Measurements from ENCODE around the gene TMEM45A. TPM values are rescaled to one million over a fixed set of nuclear protein-coding genes. Genes with fewer than 3 reads are reported as not detected.

Gene TMEM45A
- total and polyA plus RNA-seq, 11 donors, result 1.8 to 11.2 (median 3.1) TPM

- Histone ChIP-seq H3K27ac (no peak overlapping the region), H3K27me3 (no peaks in the 10 kb centered on the region), H3K4me3 (no peak overlapping the region), H3K4me1 (peaks cover 0 to 4% (median 0%) of the 10 kb centered on the region in 12 donors), H3K36me3 (no peaks in the 10 kb centered on the region), H3K9me3 (no peaks in the 10 kb centered on the region)
- TF ChIP-seq POLR2A (IDR thresholded peaks at IDR 0.05) (no peak), CTCF (IDR thresholded peaks at IDR 0.05) (no peak)
- ATAC-seq, result peak in 1 of 4 donors; percentile 27
- intact Hi-C loops (cut with DNase I), result no loop called here
- no peak for DNase-seq
- 70 to 78% (median 76%) methylated on average over 4 of the region's 4 CpGs for WGBS, 4 donors
These were observed 26.6 kb downstream of the TMEM45A start for GRCh38 chr3:100518983-100519382.

GRCh38 chr3:100521439-100521845, 29.0 kb downstream of the TMEM45A start:
- WGBS, 4 donors, result 81 to 88% (median 85%) methylated on average over 10 of the region's 10 CpGs

GRCh38 chr3:100522125-100522524, 29.7 kb downstream of the TMEM45A start:
- TF ChIP-seq CTCF (IDR thresholded peaks at IDR 0.05) (no peak), POLR2A (IDR thresholded peaks at IDR 0.05) (no peak)
- no peaks in the 10 kb centered on the region for H3K36me3 ChIP-seq

More at GRCh38 chr3:100521439-100521845, 29.0 kb downstream of the TMEM45A start:
- no peaks in the 10 kb centered on the region for H3K27me3 ChIP-seq
- H3K4me3 ChIP-seq, result no peak overlapping the region
- intact Hi-C loops (cut with DNase I), result no loop called here
- DNase-seq (no peak), ATAC-seq (no peak)
- no peaks in the 10 kb centered on the region for H3K36me3 ChIP-seq
- H3K9me3 ChIP-seq, result no peaks in the 10 kb centered on the region
- H3K4me1 ChIP-seq, result peaks cover 0 to 9% (median 0%) of the 10 kb centered on the region in 12 donors
- H3K27ac ChIP-seq, result no peak overlapping the region
- TF ChIP-seq CTCF (IDR thresholded peaks at IDR 0.05), result no peak
- TF ChIP-seq POLR2A (IDR thresholded peaks at IDR 0.05), result no peak

GRCh38 chr3:100523050-100523760, 30.8 kb downstream of the TMEM45A start:
- TF ChIP-seq CTCF (IDR thresholded peaks at IDR 0.05) (no peak), POLR2A (IDR thresholded peaks at IDR 0.05) (no peak)
- WGBS, 4 donors, result 88 to 96% (median 94%) methylated on average over 4 of the region's 4 CpGs
- intact Hi-C loops (cut with DNase I), result no loop called here

More at GRCh38 chr3:100522125-100522524, 29.7 kb downstream of the TMEM45A start:
- DNase-seq (no peak), ATAC-seq (no peak)
- peaks cover 0 to 9% (median 0%) of the 10 kb centered on the region in 12 donors for H3K4me1 ChIP-seq
- no peak overlapping the region for H3K27ac ChIP-seq
- intact Hi-C loops (cut with DNase I), result no loop called here
- no peaks in the 10 kb centered on the region for H3K27me3 ChIP-seq
- WGBS, 4 donors, result 97 to 100% (median 98%) methylated on average over 3 of the region's 3 CpGs
- H3K4me3 ChIP-seq, result no peak overlapping the region
- H3K9me3 ChIP-seq, result no peaks in the 10 kb centered on the region

More at GRCh38 chr3:100523050-100523760, 30.8 kb downstream of the TMEM45A start:
- Histone ChIP-seq H3K4me1 (peaks cover 0 to 9% (median 0%) of the 10 kb centered on the region in 12 donors), H3K36me3 (no peaks in the 10 kb centered on the region), H3K9me3 (no peaks in the 10 kb centered on the region), H3K27me3 (no peaks in the 10 kb centered on the region), H3K27ac (no peak overlapping the region), H3K4me3 (no peak overlapping the region)
- no peak for DNase-seq
- no peak for ATAC-seq

Measured in heart left ventricle (tissue), 16 donors.